K562 (cell line): ENCODE results near the gene NGDN. TPM values are rescaled to one million over a fixed set of nuclear protein-coding genes. Genes with fewer than 3 reads are reported as not detected.

ENCODE experiments used
- ATAC-seq: fragments of 200-7000 bp; cut with Tn5 transposase; 3 replicates; pipeline ENCODE4 v1.9.1; 2020; ENCODE audit warnings: moderate library complexity
- BruUV-seq: library from RNA; stranded (reverse); fragments of 400-500 nt; replicated peaks from 2 replicates; lab custom pipeline; 2021; lab: Mats Ljungman, UMichigan
- CTCF ChIA-PET: fragments of 300-600 bp; formaldehyde crosslinking; extraction: SDS; loops from one replicate; lab custom pipeline; 2021; ENCODE audit warnings: low intra/inter-chr PET ratio; lab: Yijun Ruan, JAX
- POLR2A ChIA-PET: fragments of 300-600, 350-650 bp; sonication (Branson Sonifier 250); formaldehyde crosslinking; extraction: SDS; loops from one replicate; lab custom pipeline; 2021; ENCODE audit warnings: antibody characterized with exemption, inconsistent platforms; lab: Yijun Ruan, JAX
- DNase-seq, 4 experiments: peaks; one replicate each; pipeline versions ENCODE4 v3.0.0 to v3.0.0-alpha.2; 2011 to 2018; ENCODE audit warnings: low spot score in 3 of 4, mixed read lengths in 3 of 4; ENCODE audit errors: extremely low read depth in 1 of 4
- FAIRE-seq: peaks from 2 replicates; lab custom pipeline; 2011; peaks lifted over from hg19 to GRCh38; lab: Jason Lieb, UNC
- H2AFZ ChIP-seq: 2 replicates; pipeline ENCODE4 v1.6.0; 2011; ENCODE audit warnings: low read depth, low read length, control low read depth, inconsistent platforms
- H3K27ac ChIP-seq: fragments of 200-600 bp; 3 replicates; pipeline ENCODE4 v1.8.0; 2011; ENCODE audit warnings: low read depth, mild to moderate bottlenecking, control low read depth, inconsistent platforms, low read length, moderate library complexity, mixed read lengths; ENCODE audit errors: extremely low read depth
- H3K27me3 ChIP-seq, 2 experiments: fragments of 300-600 bp in 1 of 2; 2 replicates in 1 of 2; 3 replicates in 1 of 2; pipeline versions ENCODE4 v1.6.0 to v1.8.0; 2011; ENCODE audit warnings: inconsistent platforms in 2 of 2, low read length in 2 of 2, mild to moderate bottlenecking in 1 of 2, mixed read lengths in 1 of 2, moderate library complexity in 1 of 2; ENCODE audit not compliant: control insufficient read depth in 2 of 2, insufficient read depth in 2 of 2
- H3K36me3 ChIP-seq: fragments of 300-600 bp; 3 replicates; pipeline ENCODE4 v1.8.0; 2011; ENCODE audit warnings: mild to moderate bottlenecking, low read length, inconsistent platforms; ENCODE audit not compliant: control insufficient read depth, insufficient read depth
- H3K4me1 ChIP-seq, 2 experiments: fragments of 200-600 bp in 1 of 2; replicated peaks in 1 of 2; 2 replicates in 1 of 2; 3 replicates in 1 of 2; pipeline versions ENCODE4 v1.5.1 to v1.8.0; 2011; ENCODE audit warnings: inconsistent platforms in 2 of 2, low read length in 2 of 2, mild to moderate bottlenecking in 1 of 2, mixed read lengths in 1 of 2, moderate library complexity in 1 of 2; ENCODE audit not compliant: control insufficient read depth in 2 of 2, insufficient read depth in 2 of 2
- H3K4me2 ChIP-seq: 2 replicates; pipeline ENCODE4 v1.6.1; 2011; ENCODE audit warnings: low read length, control low read depth, inconsistent platforms, mixed read lengths; ENCODE audit not compliant: insufficient read depth
- H3K4me3 ChIP-seq: fragments of 200-600 bp; sonication (generic), shearing (Covaris generic); 2 replicates; pipeline ENCODE4 v1.5.1; 2016; ENCODE audit warnings: control low read depth, inconsistent platforms
- H3K79me2 ChIP-seq: fragments of 200-600 bp; 3 replicates; pipeline ENCODE4 v1.8.0; 2011; ENCODE audit warnings: low read length, inconsistent platforms; ENCODE audit not compliant: control insufficient read depth, insufficient read depth
- H3K9ac ChIP-seq, 2 experiments: 2 replicates each; pipeline versions ENCODE4 v1.6.0 to v1.6.1; 2011; ENCODE audit warnings: low read depth in 2 of 2, low read length in 2 of 2, control low read depth in 1 of 2, inconsistent platforms in 1 of 2, mild to moderate bottlenecking in 1 of 2, mixed read lengths in 1 of 2; ENCODE audit not compliant: insufficient read depth in 1 of 2
- H3K9me1 ChIP-seq: one replicate; pipeline ENCODE4 v1.6.0; 2011; ENCODE audit warnings: inconsistent platforms, mild to moderate bottlenecking, low read length, moderate library complexity; ENCODE audit not compliant: control insufficient read depth, insufficient read depth
- H3K9me3 ChIP-seq: replicated peaks from 2 replicates; pipeline ENCODE4 v1.5.1; 2011; ENCODE audit warnings: low read depth, low read length, inconsistent platforms; ENCODE audit not compliant: control insufficient read depth, insufficient read depth
- H4K20me1 ChIP-seq: replicated peaks from 2 replicates; pipeline ENCODE4 v1.6.1; 2011; ENCODE audit warnings: low read length, inconsistent platforms, mixed read lengths; ENCODE audit not compliant: control insufficient read depth, insufficient read depth
- MAFK ChIP-seq: IDR thresholded peaks from 2 replicates; pipeline ENCODE4 v1.6.1; 2011; ENCODE audit warnings: low read length, improper control_type of control experiment
- POLR2AphosphoS2 ChIP-seq: IDR thresholded peaks from 2 replicates; pipeline ENCODE4 v1.6.1; 2012; ENCODE audit warnings: low read length, improper control_type of control experiment
- XRCC4 ChIP-seq: IDR thresholded peaks from one replicate; pipeline ENCODE4 v1.6.1; 2011; ENCODE audit not compliant: insufficient read depth, insufficient read length; ENCODE audit errors: extremely low read depth
- whole genome bisulfite sequencing: fragments of 100-300 bp; shearing (Covaris generic); methylation state at CpG from one replicate; pipeline ENCODE4 v1.1.6; 2016; ENCODE audit warnings: low coverage, mixed read lengths; ENCODE audit not compliant: insufficient coverage; ENCODE audit errors: missing lambda C conversion rate; 5-methylcytosine and 5-hydroxymethylcytosine counted together
- in situ Hi-C: fragments of 300-500 bp; cut with MboI; formaldehyde crosslinking; loops from 4 replicates; pipeline ENCODE4 v1.15.0; 2018; ENCODE audit warnings: inconsistent platforms, mixed read lengths
- intact Hi-C: fragments of 100-400 bp; cut with micrococcal nuclease; formaldehyde crosslinking; loops from 2 replicates; pipeline ENCODE4 v1.14.2; 2022
- polyA plus RNA-seq, 8 experiments: library from polyadenylated mRNA; depleted of rRNA in 4 of 8; stranded (reverse) in 5 of 8; unstranded in 3 of 8; fragments of >200 nt; fragmentation: Nextera tagmentation in 2 of 8; fragmentation: Illumina TruSeq in 1 of 8; extraction: Ambion mirVana in 2 of 8; extraction: Trizol in 1 of 8; gene quantifications; 2 replicates each; pipeline versions ENCODE4 v1.2.1 to v1.2.3, GENCODE V29; 2011 to 2014; ENCODE audit warnings: inconsistent platforms in 1 of 8, missing spikeins in 1 of 8
- total RNA-seq, 7 experiments: library from RNA; depleted of rRNA in 6 of 7; stranded (reverse); fragments of >200 nt in 6 of 7; fragmentation: Illumina TruSeq in 2 of 7; extraction: Trizol in 2 of 7; gene quantifications; 2 replicates each; pipeline versions ENCODE4 v1.2.1 to v1.2.3, GENCODE V29; 2011 to 2021; ENCODE audit warnings: low replicate concordance in 1 of 7
- TF ChIP-seq, protein P1 (sequence below): fragments of 250-450 bp; sonication (Bioruptor Pico); IDR thresholded peaks from 2 replicates; pipeline ENCODE4 v1.8.0; 2021; ENCODE audit warnings: mild to moderate bottlenecking, moderate library complexity
- TF ChIP-seq, protein P2 (sequence below): fragments of 450-650 bp; IDR thresholded peaks from 2 replicates; pipeline ENCODE4 v1.6.1; 2017; ENCODE audit warnings: mild to moderate bottlenecking, moderate library complexity

Gene NGDN
- total and polyA plus RNA-seq, 9 of the 15 experiments (the other 6 are each of a cell fraction or from before 2014, with no cell fraction given) = 42.9 to 195 (median 74.9) TPM

DNA sequence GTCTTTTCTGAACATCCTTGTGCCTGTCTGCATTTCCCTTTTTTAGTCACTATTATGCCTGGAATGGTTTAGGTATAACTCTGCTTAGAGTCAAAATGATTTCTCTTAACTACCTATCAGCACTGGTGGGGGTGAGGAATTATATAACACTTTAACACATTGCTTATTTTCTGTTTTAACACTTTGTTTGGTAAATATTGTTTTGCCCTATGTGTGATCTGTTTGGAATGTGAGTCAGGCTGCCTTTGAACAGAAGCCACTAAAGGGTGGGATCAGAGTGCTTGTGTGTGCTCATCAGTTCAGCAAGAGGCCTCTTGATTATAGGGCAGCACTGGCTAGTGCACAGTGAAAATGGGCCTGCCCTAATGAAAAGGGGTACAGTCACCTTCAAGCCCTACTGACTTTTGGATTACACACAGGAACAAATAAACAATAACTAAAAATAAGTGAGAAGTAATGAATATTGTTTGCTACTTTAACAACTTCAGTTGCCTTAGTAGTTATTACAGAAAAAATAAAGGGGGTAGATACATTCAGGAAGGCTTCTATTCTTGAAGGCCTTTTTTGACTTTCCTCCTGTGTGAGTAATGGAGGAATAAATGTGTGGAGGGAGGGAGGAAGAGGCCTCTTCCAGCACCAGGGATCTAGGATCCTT lies 23.2 kb downstream of the NGDN start (continued):
- TF ChIP-seq, protein P1, sequence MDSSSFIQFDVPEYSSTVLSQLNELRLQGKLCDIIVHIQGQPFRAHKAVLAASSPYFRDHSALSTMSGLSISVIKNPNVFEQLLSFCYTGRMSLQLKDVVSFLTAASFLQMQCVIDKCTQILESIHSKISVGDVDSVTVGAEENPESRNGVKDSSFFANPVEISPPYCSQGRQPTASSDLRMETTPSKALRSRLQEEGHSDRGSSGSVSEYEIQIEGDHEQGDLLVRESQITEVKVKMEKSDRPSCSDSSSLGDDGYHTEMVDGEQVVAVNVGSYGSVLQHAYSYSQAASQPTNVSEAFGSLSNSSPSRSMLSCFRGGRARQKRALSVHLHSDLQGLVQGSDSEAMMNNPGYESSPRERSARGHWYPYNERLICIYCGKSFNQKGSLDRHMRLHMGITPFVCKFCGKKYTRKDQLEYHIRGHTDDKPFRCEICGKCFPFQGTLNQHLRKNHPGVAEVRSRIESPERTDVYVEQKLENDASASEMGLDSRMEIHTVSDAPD (CRISPR knock-in tag) = no peak
- no peak for TF ChIP-seq POLR2AphosphoS2
- TF ChIP-seq, protein P2, sequence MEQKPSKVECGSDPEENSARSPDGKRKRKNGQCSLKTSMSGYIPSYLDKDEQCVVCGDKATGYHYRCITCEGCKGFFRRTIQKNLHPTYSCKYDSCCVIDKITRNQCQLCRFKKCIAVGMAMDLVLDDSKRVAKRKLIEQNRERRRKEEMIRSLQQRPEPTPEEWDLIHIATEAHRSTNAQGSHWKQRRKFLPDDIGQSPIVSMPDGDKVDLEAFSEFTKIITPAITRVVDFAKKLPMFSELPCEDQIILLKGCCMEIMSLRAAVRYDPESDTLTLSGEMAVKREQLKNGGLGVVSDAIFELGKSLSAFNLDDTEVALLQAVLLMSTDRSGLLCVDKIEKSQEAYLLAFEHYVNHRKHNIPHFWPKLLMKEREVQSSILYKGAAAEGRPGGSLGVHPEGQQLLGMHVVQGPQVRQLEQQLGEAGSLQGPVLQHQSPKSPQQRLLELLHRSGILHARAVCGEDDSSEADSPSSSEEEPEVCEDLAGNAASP = no peak

DNA sequence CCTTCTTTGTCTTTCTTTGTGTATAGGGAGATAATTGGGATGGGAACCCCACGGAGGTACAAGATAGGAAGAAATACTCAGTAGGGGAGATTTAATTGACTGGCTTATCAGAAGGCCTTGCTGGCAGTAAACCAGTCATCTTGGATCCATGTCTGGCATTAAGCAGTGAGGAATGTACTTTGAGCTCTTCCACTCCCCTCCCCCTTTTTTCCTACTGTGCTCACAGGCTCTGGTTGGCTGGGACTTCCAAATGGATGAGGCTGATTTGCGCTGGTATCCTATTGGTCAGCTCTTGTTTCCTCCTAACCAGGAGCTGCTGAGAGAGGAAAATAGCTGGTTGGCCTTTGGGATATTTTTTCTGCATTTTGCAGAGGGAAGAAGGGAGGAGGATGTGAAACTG lies 24.7 kb downstream of the NGDN start:
- H3K9me3 ChIP-seq = no peaks in the 10 kb centered on the region
- H3K9me1 ChIP-seq = no peaks in the 10 kb centered on the region
- ChIA-PET POLR2A (interaction anchor here (0.6 kb wide), 2 partner anchors 18 to 58 kb away, joined by 3 to 5 read pairs; no protein-coding TSS in a partner anchor), CTCF (no interaction called here)
- in situ Hi-C loops (no loop called here), intact Hi-C loops (no loop called here)
- no peak overlapping the region for H3K9ac ChIP-seq
- H3K4me3 ChIP-seq = no peak overlapping the region
- H3K4me2 ChIP-seq = no peak overlapping the region
- H3K4me1 ChIP-seq = no peaks in the 10 kb centered on the region
- H3K27ac ChIP-seq = no peak overlapping the region
- no peaks in the 10 kb centered on the region for H3K36me3 ChIP-seq
- H4K20me1 ChIP-seq = no peaks in the 10 kb centered on the region
- FAIRE-seq (no peak), DNase-seq (no peak), ATAC-seq (no peak)
- 31% methylated on average over 2 of the region's 2 CpGs for WGBS
- BruUV-seq = no TSS peak
- H3K27me3 ChIP-seq = no peaks in the 10 kb centered on the region
- H2AFZ ChIP-seq = no peak overlapping the region
- TF ChIP-seq MAFK = no peak
- no peak for TF ChIP-seq XRCC4
- H3K79me2 ChIP-seq = no peaks in the 10 kb centered on the region
